ENCODE results near the gene METTL23. TPM values are rescaled to one million over a fixed set of nuclear protein-coding genes. Genes with fewer than 3 reads are reported as not detected.
A peak's percentile ranks its signal among the peaks of the same experiment; 100 is the strongest.
"Not testable (repeated sequence)": the region's sequence is repeated elsewhere in the genome, so short reads cannot be mapped to it uniquely, and the experiment has no call there.

The METTL23 gene
- total RNA-seq, 3 donors from 2014 or later (not counting 1 experiment from before 2014, with no cell fraction given), result 31.9 to 57.7 (median 34.2) TPM

- intact Hi-C loops (cut with micrococcal nuclease), result loop anchor here (1.0 to 10.0 kb wide), 3 partner anchors 21 to 472 kb away; partner anchors contain the start of gene UBALD2
- H3K4me1 Mint-ChIP-seq, result peaks cover 53 to 59% of the 10 kb centered on the region in 2 donors
- peak within 1 kb of the TSS; percentile 96 for H3K4me3 Mint-ChIP-seq
Measured at GRCh38 chr17:76737082-76737675, 10.5 kb downstream of the METTL23 start, which contains the start of gene SRSF2. Gene SRSF2 (minus strand): TSS chr17:76737331. CDS start chr17:76737160, 171 bp downstream.

DNA sequence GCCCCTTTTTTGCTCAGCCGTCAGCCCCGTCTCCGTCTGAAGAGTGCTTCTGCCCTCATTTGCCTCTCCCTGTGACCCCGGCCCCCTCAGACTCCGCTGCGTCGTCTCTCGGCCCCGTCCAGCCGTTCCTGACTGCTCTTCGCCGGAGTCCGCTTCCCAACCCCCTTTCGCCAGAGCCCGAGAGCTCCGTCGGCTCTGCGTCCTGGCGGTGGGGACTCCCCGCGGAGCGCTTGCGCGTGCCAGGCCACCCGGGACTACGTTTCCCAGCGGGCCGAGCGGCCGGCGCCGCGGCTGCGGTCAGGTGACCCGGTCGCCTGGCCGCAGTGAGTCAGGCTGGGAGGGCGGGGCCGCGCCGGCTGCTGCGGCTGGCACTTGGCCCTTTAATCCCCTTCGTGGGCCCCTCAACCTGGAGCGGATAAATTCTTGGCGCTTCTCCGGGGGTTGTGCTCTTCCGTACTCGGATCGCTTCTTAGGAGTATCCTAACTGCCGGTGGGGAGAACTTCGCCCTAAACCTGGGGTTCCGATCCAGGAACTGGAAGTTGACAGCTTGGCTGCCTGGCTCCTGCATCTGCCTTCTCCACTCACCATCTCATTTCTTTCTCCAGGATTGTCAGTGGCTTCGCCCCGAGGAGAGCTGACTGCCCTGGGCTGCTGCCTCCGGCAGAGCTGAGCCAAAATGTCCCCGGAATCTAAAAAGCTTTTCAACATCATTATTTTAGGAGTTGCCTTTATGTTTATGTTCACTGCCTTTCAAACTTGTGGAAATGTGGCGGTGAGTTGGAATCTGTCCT is 11.2 kb downstream of the METTL23 start, which contains the start of gene MFSD11:
Gene MFSD11 (plus strand): TSS at position 444 of the 792 bp plus-strand sequence. CDS start 234 bp downstream, at position 678.
- Histone ChIP-seq H3K36me3 (ENCODE audit: control insufficient read depth, insufficient read depth, low read length) (peaks cover 38% of the 10 kb centered on the region), H3K27me3 (ENCODE audit: control insufficient read depth, insufficient read depth, low read length) (no peaks in the 10 kb centered on the region), H3K9me3 (ENCODE audit: control insufficient read depth, insufficient read depth, low read length) (no peaks in the 10 kb centered on the region), H3K4me1 (ENCODE audit: control insufficient read depth, insufficient read depth, low read length) (peaks cover 23% of the 10 kb centered on the region), H3K27ac (ENCODE audit: low read length) (peak within 1 kb of the TSS; percentile 98), H3K4me3 (ENCODE audit: low read length) (peak within 1 kb of the TSS; percentile 81)
- ATAC-seq (peak; percentile 59 to 82 (median 69)), DNase-seq (peak; percentile 91 to 97)
- TF ChIP-seq CTCF (IDR thresholded peaks at IDR 0.05), result no peak
- H3K36me3 Mint-ChIP-seq, result peaks cover 35% of the 10 kb centered on the region
- no peaks in the 10 kb centered on the region for H3K27me3 Mint-ChIP-seq (ENCODE audit: low read depth in 2 of 2)
- H3K9me3 Mint-ChIP-seq, result no peaks in the 10 kb centered on the region
- H3K4me3 Mint-ChIP-seq, result peak within 1 kb of the TSS; percentile 96
- under 1% methylated on average over 55 of the region's 57 CpGs for WGBS (ENCODE audit: insufficient coverage)
- intact Hi-C loops (cut with micrococcal nuclease), result loop anchor here (1.0 to 10.0 kb wide), 3 partner anchors 22 to 473 kb away; partner anchors contain the start of gene UBALD2
- peak within 1 kb of the TSS; percentile 99 for H3K27ac Mint-ChIP-seq
- H3K4me1 Mint-ChIP-seq, result peaks cover 53 to 54% of the 10 kb centered on the region in 2 donors

More at GRCh38 chr17:76737082-76737675, 10.5 kb downstream of the METTL23 start, which contains the start of gene SRSF2:
- Mint-ChIP-seq H3K36me3 (peaks cover 33% of the 10 kb centered on the region), H3K27me3 (ENCODE audit: low read depth in 2 of 2) (no peaks in the 10 kb centered on the region), H3K9me3 (no peaks in the 10 kb centered on the region), H3K27ac (peak within 1 kb of the TSS; percentile 99 to 100)
- Histone ChIP-seq H3K4me3 (ENCODE audit: low read length) (peak within 1 kb of the TSS; percentile 81), H3K36me3 (ENCODE audit: control insufficient read depth, insufficient read depth, low read length) (peaks cover 40% of the 10 kb centered on the region), H3K4me1 (ENCODE audit: control insufficient read depth, insufficient read depth, low read length) (peaks cover 26% of the 10 kb centered on the region), H3K9me3 (ENCODE audit: control insufficient read depth, insufficient read depth, low read length) (no peaks in the 10 kb centered on the region), H3K27ac (ENCODE audit: low read length) (peak within 1 kb of the TSS; percentile 98), H3K27me3 (ENCODE audit: control insufficient read depth, insufficient read depth, low read length) (no peaks in the 10 kb centered on the region)
- peak; percentile 73 to 89 (median 75) for ATAC-seq
- no peak for TF ChIP-seq CTCF (IDR thresholded peaks at IDR 0.05)
- under 1% methylated on average over 60 of the region's 60 CpGs for WGBS (ENCODE audit: insufficient coverage)
- peak; percentile 98 to 100 for DNase-seq

DNA sequence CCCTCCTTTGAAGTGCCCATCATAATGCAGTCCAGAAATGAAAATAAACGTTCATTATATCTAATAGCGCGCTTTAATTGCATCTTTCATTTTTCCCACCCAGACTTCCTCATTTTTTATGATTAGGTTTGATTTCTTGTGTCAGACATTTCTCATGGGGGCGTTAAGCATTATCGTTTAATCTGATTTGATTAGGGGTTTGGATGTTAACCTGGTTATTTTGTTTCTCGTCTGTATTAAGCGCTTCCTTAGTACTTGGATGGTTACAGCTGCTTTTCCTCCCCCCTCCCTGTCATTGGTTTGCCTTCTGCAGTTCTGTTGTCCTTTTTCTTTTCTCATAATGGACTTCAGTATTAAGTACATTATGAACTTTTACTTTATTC is 11.8 kb downstream of the METTL23 start:
- intact Hi-C loops (cut with micrococcal nuclease), result loop anchor here (10.0 kb wide), 1 partner anchor 474 kb away; the partner anchor contains the start of gene UBALD2
- 11% methylated on average over 3 of the region's 7 CpGs for WGBS (ENCODE audit: insufficient coverage)
- peak overlapping the region; percentile 81 for H3K4me3 ChIP-seq (ENCODE audit: low read length)

DNA sequence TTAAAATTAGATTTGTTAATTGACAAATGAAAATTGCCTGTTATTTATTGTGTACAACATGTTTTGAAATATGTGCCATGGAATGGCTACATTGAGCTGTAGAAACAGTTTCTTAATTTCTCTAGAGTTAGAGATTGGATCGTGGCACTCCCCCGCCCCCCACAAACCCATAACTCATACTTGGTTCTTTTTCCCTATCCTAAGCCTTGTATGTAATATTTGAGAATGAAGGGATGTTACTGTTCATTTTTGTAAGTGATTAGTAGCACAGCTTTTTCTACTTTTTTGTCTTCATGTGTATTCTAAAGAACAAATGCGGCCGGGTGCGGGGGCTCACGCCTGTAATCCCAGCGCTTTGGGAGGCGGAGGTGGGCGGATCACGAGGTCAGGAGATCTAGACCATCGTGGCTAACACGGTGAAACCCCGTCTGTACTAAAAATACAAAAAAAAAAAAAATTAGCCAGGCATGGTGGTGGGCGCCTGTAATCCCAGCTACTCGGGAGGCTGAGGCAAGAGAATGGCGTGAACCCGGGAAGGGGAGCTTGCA is 13.0 kb downstream of the METTL23 start:
- H3K27ac Mint-ChIP-seq, result peak overlapping the region in 1 of 2 donors; percentile 99

More for the DNA sequence above, 11.8 kb downstream of the METTL23 start:
- peaks cover 23% of the 10 kb centered on the region for H3K4me1 ChIP-seq (ENCODE audit: control insufficient read depth, insufficient read depth, low read length)
- Mint-ChIP-seq H3K4me3 (peak overlapping the region; percentile 96), H3K9me3 (no peaks in the 10 kb centered on the region), H3K27ac (peak overlapping the region; percentile 99), H3K4me1 (peaks cover 47 to 48% of the 10 kb centered on the region in 2 donors), H3K27me3 (ENCODE audit: low read depth in 2 of 2) (no peaks in the 10 kb centered on the region), H3K36me3 (peaks cover 30% of the 10 kb centered on the region)
- no peak for TF ChIP-seq CTCF (IDR thresholded peaks at IDR 0.05)
- H3K27ac ChIP-seq (ENCODE audit: low read length), result peak overlapping the region; percentile 98
- no peak for ATAC-seq
- peaks cover 37% of the 10 kb centered on the region for H3K36me3 ChIP-seq (ENCODE audit: control insufficient read depth, insufficient read depth, low read length)
- H3K27me3 ChIP-seq (ENCODE audit: control insufficient read depth, insufficient read depth, low read length), result no peaks in the 10 kb centered on the region
- H3K9me3 ChIP-seq (ENCODE audit: control insufficient read depth, insufficient read depth, low read length), result no peaks in the 10 kb centered on the region
- peak in 1 of 2 donors; percentile 37 for DNase-seq

More for the DNA sequence above, 13.0 kb downstream of the METTL23 start:
- not testable (repeated sequence) for DNase-seq; H3K27ac ChIP-seq (ENCODE audit: low read length); H3K4me3 ChIP-seq (ENCODE audit: low read length); H3K9me3 Mint-ChIP-seq; H3K27me3 Mint-ChIP-seq (ENCODE audit: low read depth in 2 of 2); H3K27me3 ChIP-seq (ENCODE audit: control insufficient read depth, insufficient read depth, low read length); ATAC-seq; H3K4me3 Mint-ChIP-seq; H3K9me3 ChIP-seq (ENCODE audit: control insufficient read depth, insufficient read depth, low read length)
- intact Hi-C loops (cut with micrococcal nuclease), result loop anchor here (10.0 kb wide), 1 partner anchor 475 kb away; the partner anchor contains the start of gene UBALD2
- Mint-ChIP-seq H3K36me3 (peaks cover 18% of the 10 kb centered on the region), H3K4me1 (peaks cover 36% of the 10 kb centered on the region in 2 donors)
- Histone ChIP-seq H3K4me1 (ENCODE audit: control insufficient read depth, insufficient read depth, low read length) (peaks cover 19% of the 10 kb centered on the region), H3K36me3 (ENCODE audit: control insufficient read depth, insufficient read depth, low read length) (peaks cover 34% of the 10 kb centered on the region)
- 86% methylated on average over 15 of the region's 17 CpGs for WGBS (ENCODE audit: insufficient coverage)

All from natural killer cell (primary cell).